Right ventricle myocardium superior (tissue), 1 donor: ENCODE measurements around the gene OR6B3. TPM values are rescaled to one million over a fixed set of nuclear protein-coding genes. Genes with fewer than 3 reads are reported as not detected.
"Not testable (repeated sequence)": the region's sequence is repeated elsewhere in the genome, so short reads cannot be mapped to it uniquely, and the experiment has no call there.

Experiments used
- ATAC-seq: fragments of 200-7000 bp; cut with Tn5 transposase; one replicate; pipeline ENCODE4 v1.9.1; 2020; ENCODE audit warnings: mild to moderate bottlenecking; ENCODE audit not compliant: poor library complexity
- DNase-seq: peaks from one replicate; pipeline ENCODE4 v3.0.0-alpha.2; 2020
- intact Hi-C: fragments of 100-400 bp; cut with DNase I; formaldehyde crosslinking; loops from one replicate; pipeline ENCODE4 v1.11.2; 2022
- total RNA-seq: library from RNA; stranded (reverse); fragmentation: NEBNext Ultra II Directional; extraction: Animal tissue kit (Norgen Biotek cat#: 25700); gene quantifications from one replicate; pipeline ENCODE4 v1.2.1, GENCODE V29; 2021
- donor health status: DM: no; HTN: yes; CAD: no; lungs with severe emphysema.

OR6B3 gene
- total RNA-seq, 1 donor from 2014 or later: not detected

DNA sequence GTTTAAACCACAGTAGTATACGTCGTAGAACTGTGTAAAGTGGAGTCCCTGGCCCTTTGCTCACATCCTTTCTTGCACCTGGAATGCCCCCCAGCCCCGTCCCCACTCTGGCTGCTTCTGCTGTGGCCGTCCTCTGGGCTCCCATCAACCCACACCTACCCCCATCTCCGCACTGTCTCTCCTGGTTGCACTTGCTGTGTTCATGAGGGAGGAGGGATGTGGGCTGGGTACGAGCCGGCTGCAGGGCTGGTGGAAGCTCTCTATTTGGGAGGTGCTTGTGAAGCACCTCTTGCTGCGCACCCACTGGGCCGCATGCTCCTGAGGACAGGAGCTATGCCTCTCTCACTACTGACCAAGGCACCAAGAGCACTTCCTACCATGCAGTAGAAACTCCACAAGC is 5.1 kb downstream of the OR6B3 start:
- intact Hi-C loops: no loop called here
- no peak for ATAC-seq
- no peak for DNase-seq

DNA sequence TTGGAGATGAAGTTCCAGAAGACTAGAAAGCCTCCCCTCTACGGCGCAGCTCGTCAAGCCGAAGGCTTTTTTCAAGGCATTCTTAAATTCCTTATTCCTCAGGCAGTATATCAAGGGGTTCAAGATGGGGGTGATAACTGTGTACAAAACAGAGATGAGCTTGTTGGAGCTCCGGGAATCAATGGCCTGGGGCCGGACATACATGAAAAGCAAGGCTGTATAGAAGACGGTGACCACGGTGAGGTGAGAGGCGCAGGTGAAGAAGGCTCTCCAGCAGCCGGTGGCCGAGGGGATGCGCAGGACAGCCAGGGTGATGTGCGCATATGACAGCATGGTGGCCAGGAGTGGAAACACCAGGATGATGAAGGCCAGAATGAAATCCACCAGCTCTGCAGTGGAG is 8.2 kb downstream of the OR6B3 start:
- intact Hi-C loops: no loop called here
- DNase-seq (no peak), ATAC-seq (no peak)

DNA sequence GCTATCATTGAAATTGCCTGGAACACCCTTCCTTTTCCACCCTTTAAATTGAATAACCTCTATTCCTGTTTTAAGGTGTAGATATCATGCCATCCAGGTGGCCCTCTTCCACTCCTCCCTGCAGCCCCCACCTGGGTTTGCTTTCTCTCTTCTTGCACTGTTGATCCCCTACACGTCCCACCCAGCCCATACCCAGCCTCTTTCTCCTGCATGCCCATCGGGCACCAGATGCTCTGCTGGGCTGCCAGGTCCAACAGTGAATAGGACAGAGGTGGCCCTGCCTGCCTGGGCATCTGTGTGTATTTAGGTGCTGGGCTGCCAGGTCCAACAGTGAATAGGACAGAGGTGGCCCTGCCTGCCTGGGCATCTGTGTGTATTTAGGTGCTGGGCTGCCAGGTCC is 9.2 kb downstream of the OR6B3 start:
- DNase-seq, ATAC-seq, intact Hi-C loops: not testable (repeated sequence)

DNA sequence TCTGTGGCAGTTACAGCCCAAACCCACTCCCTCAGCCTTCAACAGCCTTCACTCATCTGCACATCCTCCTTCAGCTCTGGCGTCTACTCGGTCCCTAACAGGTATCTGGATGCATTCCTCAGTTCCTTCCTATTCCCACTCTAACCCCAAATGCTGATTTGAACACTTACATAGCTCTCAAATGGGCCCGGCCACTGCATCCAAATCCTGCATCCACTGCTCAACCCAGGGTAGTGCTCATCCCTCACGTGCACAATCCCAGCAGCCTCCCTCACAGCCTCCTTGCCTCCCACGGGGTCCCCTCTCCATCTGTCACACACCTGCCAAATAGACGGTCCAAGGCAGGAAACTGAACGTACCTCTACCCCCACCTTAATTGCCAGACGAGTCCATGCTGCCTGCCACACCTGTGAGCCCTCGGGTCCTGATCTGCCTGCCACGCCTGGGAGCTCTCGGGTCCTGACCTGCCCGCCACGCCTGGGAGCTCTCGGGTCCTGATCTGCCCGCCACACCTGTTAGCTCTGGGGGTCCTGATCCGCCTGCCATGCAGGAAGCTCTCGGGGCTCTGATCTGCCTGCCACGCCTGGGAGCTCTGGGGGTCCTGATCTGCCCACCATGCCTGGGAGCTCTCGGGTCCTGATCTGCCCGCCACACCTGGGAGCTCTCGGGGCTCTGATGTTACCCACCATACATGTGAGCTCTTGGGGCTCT is 9.9 kb downstream of the OR6B3 start:
- DNase-seq: no peak

DNA sequence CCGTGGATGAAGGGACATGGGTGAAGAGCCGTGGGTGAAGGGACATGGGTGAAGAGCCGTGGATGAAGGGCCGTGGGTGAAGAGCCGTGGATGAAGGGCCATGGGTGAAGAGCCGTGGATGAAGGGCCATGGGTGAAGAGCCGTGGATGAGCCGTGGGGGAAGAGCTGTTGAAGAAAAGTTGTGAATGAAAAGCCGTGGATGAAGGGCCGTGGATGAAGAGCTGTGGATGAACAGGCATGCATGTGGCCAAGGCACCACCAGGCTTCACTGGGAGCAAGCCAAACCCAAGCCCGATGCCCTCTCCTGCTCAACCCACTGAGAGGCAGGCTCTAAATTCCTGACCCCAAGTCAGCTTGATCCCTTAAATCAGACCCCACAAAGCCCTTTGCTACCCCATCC is 10.6 kb downstream of the OR6B3 start:
- DNase-seq: no peak
- intact Hi-C loops: no loop called here

More for the DNA sequence above, 9.9 kb downstream of the OR6B3 start:
- intact Hi-C loops: no loop called here
- no peak for ATAC-seq

DNA sequence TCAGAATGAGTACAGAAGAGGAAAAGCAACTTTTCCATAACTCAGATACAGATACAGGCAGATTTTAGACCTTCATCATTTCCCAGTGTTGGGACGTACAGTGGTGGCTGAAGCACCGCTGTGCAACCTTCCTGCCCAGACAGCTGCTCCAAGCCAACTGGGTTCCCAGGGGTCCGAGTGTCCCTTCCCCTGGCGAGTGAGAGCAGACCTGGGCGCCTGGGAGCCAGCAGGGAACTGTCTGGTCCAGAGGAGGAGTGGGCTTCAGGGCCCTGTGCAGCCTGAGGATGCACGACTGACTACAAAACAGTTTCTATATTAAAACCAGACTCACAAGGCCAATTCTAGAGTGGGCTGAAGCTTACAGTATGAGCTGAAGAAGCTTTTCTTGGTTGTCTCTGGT is 12.0 kb downstream of the OR6B3 start:
- intact Hi-C loops: no loop called here
- DNase-seq: no peak
- ATAC-seq: no peak

More for the DNA sequence above, 10.6 kb downstream of the OR6B3 start:
- ATAC-seq: no peak

DNA sequence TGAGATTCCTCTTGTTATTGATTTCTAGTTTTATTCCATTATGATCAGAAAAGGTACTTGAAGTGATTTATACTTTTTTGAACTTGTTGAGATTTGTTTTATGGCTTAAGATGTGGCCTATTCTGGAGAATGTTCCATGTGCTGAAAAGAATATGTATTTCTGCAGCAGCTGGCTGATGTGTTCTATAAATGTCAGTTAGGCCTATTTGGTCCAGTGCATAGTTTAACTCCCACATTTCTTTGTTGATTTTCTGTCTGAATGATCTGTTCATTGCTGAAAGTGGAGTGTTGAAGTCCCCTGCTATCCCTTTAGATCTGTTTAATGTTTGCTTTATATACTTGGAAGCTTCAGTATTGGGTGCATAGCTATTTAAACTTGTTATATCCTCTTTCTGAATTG is 16.0 kb downstream of the OR6B3 start:
- ATAC-seq (no peak), DNase-seq (no peak)
- intact Hi-C loops: no loop called here

DNA sequence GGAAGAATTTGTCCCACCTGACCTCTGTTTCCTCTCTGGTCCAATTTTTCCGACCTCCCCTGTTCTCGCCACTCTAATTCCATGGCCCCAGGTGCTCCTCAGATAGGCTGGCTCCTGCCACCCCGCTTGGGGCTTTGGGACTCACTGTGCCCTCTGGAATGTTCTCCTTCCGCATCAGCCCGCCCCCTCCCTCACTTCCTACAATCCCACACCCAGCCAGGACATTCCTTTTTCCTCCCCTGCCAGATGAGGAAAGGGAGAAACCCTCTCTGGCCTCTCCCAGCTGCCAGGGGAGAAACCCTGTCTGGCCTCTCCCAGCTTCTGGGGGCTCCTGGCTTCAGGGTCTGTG is 20.0 kb downstream of the OR6B3 start:
- intact Hi-C loops: no loop called here
- ATAC-seq (no peak), DNase-seq (no peak)

DNA sequence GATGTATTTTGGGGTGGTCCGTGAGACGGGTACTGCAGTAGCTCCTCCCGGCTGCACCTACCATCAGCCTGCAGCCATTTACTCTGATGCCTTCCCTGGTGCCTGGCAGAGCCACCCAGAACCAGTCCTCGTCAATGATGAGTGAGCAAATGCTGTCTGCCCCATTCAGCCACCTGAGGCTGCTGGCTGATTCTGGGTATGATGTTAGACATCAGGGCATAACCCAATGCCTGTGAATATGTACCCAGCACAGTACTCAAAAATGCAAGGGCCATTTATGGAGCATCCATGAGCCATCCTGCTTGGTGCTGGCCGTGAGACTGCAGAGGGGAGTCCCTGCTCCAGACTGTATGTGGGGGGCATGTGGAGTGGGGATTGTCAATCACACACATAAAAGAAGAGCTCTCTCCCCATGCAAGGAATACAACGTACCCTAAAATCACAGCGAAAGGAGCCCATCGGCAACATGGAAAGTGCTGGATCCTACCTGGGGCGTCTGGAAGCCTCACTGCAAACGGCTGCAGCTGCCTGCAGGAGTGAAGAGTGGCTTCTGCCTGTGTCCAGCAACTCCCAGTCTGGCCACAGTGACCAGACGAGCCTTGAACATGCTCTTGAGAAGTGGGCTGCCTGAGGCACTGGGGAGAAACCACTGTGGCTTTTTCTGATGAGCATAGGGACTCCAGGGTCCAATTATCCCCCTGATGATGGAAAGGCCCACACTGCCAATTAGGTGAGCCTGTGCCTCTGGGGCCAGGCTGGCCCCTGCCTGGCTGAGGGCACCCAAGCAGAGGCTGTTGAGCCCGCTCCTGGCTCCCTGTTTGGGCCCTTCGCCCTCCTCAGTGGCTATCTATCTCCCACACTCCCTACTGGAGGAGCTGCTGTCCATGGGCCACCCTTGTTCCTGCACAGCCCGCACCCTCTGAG is 20.7 kb downstream of the OR6B3 start:
- DNase-seq: no peak

DNA sequence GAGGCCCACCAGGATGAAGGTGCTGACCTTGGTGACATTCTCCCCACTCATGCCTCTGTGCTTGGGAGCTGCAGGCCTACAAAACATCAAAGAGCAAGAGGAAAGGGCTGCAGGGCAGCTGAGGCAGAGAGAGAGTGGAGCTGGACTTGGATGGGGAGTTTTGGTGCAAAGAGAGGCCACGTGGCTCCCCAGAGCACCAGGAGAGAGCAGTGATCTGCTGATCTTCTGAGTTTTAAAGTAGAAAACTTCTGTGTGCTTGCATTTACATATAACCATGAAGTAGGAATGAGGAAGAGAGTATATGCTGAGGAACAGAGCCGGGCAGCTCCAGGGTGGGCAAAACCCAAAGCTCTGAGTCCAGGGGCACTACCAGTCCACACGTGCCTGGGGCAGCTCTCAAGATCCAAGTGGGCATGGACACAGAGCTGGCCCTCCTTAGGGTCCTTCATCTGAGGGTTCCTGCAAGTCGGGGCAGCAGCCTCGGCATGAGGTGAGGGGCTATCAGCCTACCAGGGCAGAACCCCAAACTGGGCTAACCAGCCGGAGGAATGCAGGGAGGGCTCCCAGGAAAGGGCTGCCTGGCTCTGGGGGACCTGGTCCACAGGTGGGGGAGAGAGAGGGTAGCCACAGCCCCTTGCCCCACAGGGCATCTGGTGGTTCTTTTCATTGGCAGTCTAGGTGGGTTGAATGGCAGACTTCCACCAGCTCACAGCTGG is 22.8 kb downstream of the OR6B3 start, which contains the start of gene OR6B2:
OR6B2 (minus strand) TSS at position 51 of the 716 bp plus-strand sequence; CDS start at position 51, 0 bp downstream.
- no peak for ATAC-seq
- intact Hi-C loops: no loop called here
- peak; percentile 10 for DNase-seq

More for the DNA sequence above, 20.7 kb downstream of the OR6B3 start:
- ATAC-seq: no peak
- intact Hi-C loops: no loop called here

DNA sequence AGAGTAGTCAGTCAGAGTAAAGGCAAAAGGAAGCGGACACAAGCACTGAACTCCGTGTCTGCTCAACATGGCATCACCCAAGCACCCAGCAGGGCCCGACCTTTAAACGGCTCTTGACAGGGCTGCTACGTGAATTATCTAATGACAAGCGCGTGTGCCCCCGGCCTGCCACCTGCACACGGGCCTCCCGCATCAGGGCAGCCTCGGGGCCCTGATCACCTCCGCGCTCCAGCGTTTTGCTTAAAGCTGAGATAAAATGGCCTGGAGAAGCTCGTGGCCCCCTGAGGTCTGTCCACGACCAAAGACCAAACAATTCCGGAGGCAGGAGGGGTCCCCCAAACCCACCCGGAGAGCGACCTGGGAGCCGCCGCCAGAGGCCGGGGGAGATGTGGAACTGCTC is 28.6 kb downstream of the OR6B3 start:
- ATAC-seq (peak; percentile 15), DNase-seq (no peak)
- intact Hi-C loops: no loop called here

DNA sequence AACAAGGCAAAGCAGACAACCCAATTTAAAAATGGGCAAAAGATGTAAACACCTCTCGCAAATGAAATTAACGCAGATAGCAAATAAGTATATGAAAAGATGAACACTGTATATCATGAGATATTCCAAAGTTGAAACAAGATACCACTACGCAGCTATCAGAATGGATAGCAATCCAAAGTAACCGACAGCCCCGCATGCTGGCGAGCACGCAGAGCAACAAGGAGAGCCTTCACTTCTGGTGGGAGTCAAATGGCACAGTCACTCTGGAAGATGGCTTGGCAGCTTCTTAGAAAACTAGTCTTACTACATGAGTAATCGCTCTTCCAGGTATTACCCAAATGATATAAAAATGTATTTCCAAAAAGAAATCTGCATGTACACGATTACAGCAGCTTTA is 29.5 kb downstream of the OR6B3 start:
- DNase-seq: no peak
- ATAC-seq: no peak
- intact Hi-C loops: no loop called here

DNA sequence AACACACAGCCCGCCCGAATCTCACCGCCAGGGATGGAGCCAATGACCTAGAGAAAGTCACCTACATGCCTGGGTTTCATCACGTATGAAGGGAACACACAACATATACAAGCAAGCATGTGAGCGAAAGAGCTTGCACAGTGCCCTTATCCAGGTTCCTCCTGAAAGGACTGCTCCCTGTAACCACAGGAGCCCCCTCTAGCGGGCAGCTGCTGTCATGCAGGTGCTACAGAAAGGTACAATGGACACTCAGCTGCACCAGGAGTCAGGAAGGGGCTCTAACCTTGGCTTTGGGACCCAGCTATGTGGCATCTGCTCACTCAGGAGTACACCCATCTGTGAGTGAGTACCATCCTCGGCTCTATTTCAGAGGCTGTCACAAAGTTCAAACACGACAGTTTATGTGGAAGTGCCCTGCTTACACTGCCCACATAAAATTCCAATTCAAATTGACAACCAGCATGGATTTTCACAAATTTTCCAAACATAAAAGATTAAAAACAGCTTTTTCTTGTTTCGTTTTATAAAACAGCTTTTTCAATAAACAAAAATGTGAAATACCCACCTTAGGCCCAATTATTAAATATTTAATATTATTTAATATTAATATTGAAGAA is 31.7 kb downstream of the OR6B3 start:
- no peak for ATAC-seq
- intact Hi-C loops: no loop called here
- peak; percentile 80 for DNase-seq

DNA sequence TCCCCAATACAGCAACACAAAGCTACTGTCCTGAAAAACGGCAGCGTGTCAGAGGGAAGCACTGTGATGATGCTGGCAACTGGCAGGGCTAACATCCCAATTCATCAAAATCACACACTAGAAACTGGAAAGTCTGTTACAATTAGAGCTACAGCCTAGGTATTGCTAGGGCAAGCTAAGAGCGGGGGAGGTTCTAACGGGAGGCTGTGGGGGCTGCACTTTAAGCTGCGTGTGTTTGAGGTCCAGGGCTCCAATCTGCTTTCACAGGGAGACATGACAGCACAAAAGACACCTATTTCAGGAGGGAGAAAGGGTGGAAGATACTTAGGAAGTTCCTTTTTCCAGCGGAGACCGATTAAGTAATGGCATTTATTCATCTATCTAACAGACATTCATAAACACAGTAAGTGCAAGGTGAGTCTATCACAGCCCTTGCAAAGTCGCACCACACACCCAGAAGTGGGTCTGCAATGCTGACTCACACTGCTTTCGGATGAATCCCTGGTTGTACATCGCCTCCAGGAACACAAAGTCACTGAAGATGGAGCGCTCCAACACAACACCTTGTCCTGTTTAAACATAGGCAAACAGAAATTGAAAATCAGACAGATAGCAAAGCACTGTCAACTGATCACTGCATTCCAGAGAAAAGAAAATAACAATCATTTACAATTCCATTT is 35.1 kb downstream of the OR6B3 start:
- intact Hi-C loops: no loop called here
- DNase-seq (no peak), ATAC-seq (no peak)

DNA sequence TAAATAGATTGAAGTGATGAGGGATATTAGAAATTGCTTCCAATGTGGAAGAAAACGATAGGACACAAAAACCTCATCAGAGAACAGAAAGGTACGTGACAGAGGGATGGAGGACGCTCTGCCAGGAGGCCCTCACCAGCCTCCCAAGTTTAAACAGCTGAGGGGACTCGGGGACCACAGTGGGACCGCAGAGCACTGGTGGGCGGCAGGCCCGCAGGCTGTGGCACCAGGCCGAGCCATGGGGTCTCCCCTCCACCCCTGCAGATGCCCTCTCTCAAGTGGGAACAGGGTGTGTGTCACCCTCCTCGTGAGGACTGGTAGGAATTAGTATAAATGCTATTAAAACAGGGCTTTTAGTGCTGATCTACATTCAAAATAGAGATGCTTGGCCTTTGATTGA is 39.0 kb downstream of the OR6B3 start:
- ATAC-seq (no peak), DNase-seq (no peak)
- intact Hi-C loops: no loop called here

DNA sequence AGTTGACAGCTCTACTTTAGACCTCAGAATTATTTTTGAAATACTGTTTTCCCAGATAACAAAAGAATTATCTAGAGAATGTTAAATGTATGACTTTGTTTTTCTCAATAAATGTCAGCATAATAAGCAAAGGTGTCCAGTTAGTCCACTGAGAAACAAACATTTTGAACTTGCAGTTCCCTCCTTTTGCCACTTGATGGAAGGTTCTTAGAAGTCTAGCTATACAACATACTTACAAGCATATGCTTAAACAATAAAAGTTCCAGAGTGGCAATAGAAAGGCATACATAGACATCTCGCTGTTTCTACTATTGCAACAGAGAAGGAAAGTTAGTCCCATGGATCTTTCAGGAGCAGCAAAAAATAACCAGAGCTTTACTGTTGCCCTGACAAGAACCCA is 40.0 kb downstream of the OR6B3 start:
- intact Hi-C loops: no loop called here
- no peak for DNase-seq
- no peak for ATAC-seq

DNA sequence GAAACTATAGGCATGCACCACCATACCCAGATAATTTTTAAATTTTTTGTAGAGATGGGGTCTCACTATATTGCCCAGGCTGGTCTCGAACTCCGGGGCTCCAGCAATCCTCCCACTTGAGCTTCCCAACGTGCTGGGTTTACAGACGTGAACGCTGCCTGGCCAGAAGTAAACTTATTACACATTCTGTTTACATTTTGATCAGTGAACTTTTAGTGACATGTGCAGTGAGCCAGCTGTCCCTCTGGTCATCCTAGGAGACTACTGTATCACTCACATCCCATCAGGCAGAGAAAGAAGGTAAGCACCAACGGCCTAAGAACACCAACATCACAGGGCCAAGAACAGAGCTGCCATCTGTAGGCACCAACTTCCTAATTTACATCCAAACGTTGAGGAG is 50.3 kb downstream of the OR6B3 start:
- DNase-seq: no peak
- ATAC-seq: no peak
- intact Hi-C loops: no loop called here

DNA sequence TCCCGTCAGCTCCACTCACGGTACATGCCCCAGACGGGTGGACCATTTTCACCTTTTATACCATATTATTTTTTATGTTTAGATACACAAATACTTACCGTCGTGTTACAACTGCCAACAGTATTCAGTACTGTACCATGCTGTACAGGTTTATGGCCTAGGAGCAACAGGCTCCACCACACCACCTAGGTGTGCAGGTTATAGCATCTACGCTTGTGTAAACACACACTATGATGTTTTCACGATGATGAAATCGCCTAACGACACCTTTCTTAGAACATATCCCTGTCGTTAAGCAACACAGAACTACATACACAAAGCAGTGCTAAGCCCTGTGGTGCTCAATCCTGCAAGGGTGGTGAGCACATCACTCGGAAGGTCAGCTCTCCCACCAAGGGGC is 52.6 kb downstream of the OR6B3 start:
- no peak for ATAC-seq
- intact Hi-C loops: no loop called here
- no peak for DNase-seq
